HG02610 (cell line): ENCODE results near the gene MOB3A.

Experiments
- ATAC-seq: cut with Tn5 transposase; IDR thresholded peaks from one replicate; pipeline ENCODE4 v1.9.1; 2021; ENCODE audit warnings: mild to moderate bottlenecking, moderate library complexity; ENCODE audit not compliant: unreplicated experiment

The MOB3A gene

DNA sequence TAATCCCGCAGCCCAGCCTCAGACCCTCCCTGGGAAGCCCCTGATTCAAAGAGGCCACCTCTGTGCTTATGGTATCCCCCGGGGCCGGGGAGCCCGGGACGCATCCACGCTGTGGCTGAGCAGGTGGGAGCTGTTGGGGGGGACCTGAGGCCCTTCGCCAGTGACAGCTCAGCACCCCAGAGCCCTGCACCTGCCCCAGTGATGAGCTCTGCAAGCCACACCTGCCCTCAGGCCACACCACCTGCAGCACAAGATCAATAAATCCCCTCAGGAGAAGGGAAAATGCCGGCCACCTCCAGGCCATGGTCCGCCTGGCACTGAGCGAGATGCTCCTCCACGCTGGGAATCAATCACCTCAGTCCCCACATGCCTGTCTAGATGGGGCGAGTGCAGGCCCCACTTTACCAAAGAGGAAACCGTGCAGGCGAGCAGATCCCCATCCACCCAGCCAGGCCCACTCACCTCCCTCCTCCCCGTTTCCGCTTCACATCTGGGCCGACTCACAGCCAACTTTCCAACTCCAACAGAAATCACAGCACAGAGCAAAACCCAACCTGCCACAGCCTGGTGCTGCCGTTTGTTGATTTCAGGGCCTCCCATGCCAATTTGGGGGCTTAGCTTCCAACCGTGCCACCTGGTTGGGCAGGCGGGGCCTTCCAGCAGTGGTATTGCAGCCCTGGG lies 12.8 kb downstream of the MOB3A start:
- no peak for ATAC-seq

DNA sequence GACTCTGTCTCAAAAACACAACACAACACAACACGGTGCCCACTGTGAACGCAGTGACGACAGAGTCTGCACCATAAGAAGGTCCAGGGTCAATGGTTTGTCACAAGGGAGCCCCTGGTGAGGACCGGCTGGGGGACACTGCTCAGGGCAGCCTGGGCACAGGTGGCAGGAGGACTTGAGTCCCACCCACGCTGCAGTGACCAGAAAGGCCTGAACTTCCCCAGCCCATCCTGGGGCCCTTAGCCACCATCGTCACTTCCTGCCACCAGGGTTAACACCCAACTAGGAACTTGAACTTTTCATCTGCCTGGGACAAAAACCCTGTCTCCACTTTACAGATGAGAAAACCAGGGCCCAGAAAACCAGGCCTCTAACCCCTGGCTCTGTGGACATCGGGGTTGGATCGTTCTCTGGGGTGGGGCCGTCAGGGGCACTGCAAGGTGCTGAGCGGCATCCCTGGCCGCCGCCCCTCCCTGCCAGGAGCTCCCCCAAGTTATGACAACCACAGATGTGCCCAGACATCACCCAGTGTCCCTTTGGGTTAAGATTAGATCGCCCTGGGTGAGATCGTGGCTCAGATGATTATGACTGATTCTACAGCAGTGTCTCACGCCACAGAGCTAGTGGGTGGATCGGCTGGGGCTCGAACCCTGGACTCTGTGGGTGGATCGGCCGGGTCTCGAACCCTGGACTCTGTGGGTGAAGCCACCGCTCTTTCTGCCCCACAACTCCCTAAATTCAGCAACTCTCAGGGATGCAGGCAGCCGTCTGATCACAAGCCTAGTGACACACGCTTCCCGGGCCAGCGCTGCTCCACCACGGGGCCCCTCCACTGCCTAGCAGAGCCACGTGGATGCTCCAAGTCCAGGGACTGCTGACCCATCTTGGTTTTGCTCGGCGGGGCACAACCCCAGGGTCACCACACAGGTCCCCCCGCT lies 14.0 kb downstream of the MOB3A start:
- ATAC-seq, result no peak

DNA sequence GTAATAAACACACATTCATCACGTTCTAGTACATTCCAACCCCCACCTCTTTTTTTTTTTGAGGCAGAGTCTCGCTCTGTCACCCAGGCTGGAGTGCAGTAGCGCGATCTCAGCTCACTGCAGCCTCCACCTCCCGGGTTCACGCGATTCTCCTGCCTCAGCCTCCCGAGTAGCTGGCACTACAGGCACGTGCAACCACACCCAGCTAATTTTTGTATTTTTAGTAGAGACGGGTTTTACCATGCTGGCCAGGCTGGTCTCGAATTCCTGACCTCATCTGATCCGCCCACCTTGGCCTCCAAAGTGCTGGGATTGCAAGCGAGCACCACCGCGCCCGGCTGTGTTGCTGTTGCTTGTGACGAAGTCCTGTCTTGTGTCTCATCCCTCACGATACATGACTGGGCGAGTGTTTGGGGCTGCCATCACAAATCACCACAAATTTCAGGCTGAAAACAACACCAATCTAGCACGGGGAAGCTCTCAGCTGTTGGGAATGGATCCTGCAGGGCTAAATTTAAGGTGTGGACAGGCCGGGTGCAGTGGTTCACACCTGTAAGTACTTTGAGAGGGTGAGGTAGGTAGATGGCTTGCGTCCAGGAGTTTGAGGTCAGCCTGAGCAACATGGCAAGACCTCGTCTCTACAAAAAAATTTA lies 15.7 kb downstream of the MOB3A start:
- ATAC-seq, result no peak

DNA sequence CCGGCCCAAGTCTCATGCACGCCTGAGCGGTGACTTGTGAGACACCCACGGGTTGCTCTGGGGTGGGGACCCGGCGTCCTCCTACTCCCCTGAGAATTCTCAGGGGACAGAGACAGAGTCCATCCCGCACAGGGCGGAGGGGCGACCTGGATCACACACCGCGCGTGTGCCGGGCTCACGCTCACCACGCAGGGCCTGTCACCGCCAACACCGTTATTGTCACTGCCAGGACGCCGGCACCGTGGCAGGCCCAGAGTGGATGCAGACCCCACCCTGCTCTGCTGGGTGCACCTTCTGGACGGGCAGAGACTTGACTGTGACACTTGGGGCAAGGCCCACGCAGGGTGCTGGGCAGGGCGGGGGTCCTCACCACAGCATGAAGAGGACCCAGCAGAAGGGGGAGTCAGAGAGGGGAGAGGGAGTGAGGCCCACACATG lies 16.2 kb downstream of the MOB3A start:
- ATAC-seq, result no peak

DNA sequence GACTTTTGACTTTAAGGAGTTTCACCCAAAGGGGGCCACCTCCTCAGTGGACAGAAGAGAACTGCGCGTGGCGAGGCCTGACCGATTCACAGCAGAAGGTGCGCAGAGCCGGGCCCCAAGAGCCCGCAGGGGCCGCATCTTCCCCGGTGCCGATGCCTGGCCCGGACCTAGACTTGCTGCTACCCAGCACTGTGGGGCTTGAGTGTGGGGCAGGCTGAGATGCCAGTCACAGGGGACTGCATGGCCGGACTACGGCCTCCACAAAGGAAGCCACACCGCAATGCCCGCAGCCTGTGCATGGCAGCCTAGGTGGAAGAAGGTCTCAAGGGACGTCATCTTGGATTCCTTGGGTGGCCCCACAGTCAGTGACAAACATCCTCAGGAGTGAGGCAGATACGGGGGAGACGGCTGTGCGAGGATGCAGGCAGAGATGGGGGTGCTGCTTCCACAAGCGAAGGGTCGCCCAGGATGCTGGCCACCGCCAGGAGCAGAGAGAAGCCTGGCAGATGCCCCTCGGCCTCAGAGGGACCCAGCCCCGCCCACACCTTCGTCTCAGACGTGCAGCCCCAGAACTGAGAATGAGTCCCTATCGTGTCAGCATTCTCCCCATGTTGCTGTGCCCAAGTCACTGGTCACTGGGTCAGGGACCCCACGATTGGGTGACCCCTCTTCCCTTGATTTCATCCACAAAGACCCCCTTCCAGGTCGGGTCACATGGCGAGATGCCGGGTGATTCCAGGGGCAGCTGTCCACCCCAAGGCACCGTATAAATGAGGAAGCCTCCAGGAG lies 16.9 kb downstream of the MOB3A start:
- ATAC-seq, result no peak

DNA sequence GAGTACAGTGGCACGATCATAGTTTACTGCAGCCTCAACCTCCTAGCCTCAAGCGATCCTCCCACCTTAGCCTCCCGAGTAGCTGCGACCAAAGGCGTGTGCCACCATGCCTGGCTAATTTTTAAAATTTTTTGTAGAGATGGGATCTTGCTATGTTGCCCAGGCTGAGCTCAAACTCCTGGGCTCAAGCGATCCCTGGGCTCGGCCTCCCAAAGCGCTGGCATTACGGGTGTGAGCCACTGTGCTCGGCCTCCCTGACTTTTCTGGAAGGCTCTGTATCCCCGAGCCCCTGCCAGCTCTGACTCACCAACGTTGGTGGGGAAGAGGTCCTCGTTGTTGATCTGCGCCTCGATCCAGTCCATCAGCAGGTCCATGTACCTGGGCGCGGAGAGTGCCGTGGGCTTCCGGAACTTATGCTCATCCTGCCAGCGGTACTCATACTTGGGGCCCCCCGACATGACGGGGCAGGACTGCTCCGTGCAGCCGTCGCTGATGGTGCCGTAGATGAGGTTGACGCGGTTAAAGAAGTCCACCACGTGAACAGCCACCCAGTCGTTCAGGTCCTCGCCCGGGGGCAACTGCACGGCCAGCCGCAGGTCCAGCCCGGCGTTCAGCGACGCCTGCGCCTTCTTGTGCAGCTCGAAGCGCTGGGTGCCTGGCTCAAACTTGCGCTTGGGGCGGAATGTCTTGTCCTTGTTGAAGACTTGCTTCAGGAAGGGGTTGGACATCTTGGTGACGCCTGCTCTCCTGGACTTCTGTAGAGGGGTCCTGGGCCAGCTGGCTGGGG lies 18.1 kb downstream of the MOB3A start:
- ATAC-seq, result no peak

DNA sequence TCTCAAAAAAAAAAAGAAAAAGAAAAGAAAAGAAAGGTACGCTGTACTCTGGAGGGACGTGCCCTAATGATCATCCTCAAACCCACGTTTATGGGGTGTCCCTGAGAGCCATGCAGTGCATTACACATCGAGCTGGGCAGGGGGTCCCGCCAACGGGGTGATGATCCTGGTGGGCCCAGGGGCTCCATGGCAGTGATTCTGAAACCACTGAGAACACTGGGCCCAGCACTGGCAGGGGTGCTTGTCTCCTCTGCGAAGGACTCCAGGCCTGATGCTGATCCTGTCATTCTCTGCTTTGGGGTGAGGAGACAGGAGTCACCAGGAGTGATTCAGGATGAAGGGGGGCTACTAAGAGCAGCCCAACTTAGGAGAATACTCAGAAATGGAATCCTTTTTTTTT lies 18.7 kb downstream of the MOB3A start:
- no peak for ATAC-seq

DNA sequence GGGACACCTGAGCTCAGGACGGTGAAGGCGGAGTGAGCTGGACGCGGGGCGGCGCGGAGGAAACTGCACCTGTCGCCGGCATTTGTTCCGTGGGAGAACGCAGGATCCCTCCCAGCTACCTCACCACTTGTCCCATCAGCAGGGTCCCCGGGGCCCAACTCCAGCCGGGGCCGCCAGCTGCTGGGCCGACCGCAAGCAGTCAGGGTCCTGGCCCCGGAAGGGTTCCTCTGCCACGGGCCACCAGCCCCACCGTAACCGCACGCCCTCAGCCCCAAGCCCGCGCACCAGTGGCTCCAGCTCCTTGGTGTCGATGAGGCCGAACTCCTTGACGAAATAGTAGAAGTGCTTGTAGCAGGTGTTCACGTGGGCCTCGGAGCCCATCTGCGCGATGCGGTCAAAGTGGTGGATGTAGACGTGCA lies 19.6 kb downstream of the MOB3A start:
- no peak for ATAC-seq

DNA sequence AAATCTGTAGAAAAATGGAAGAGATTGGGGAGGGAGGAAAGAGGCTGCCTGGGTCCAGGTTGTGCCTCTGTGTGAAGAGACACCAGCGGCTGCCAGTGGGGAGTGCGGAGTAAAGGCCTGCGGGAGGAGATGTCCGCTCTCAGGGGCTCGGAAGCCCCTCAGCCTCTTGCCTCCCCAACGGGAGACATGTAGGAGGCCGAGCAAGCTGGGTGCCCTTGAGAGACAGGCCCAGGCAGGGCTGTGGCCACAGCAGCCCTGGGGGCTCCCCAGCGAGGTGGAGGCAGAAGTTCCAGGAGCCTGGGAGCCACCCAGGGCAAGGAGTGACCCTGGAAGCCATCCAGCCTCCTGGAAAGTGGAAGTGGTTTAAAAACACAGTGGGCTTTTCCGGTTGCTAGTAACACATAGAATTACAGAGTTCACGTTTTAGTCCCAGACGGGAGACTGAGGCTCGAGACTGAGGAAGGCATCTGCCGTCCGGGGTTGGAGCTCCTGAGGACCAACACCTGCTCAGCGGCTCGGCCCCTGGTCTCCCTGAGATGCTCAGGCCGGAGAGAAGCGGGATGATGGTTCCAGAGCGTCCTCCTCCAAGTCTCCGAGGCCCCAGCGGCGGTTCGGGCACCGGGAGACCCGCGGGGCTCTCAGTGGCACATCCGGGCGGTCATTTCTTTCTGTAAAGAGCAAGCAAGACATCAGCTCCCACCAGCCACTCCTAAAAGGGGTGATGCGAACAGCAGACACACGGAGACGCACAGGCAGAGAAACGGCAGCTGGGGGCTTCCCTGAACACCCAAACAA lies 23.2 kb downstream of the MOB3A start:
- ATAC-seq, result no peak

DNA sequence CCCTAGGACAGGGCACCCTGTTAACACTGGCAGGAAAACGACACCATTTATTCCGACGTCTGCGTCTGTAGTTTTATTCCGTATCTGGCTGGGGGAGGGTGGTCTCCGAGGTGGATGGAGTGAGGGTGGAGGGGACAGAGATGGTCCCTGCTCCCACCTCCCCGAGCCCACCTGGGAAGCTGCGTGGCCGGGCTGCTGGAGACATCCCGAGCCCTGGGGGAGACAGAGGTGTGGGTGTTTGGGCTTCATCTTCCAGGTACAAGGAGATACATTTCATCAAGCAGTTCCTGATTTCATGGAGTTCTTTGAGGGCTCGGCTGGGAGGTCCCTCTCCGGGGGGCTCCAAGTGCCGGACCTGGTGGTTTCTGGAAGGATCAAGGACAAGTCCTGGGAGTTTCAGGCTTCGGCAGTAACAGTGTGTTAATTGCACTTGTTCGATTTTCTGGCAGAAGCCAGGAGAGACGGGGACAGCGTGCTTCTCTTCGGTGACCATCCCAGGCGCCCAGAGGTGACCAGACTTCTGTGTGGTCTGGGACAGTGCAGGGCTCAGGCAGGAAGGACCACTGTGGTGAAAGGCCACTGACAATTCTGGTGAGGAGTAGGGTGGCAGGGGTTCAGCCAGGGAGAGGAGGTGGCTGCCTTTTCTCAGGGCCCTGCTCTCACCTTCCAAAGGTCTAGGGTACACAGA lies 25.0 kb downstream of the MOB3A start:
- no peak for ATAC-seq

DNA sequence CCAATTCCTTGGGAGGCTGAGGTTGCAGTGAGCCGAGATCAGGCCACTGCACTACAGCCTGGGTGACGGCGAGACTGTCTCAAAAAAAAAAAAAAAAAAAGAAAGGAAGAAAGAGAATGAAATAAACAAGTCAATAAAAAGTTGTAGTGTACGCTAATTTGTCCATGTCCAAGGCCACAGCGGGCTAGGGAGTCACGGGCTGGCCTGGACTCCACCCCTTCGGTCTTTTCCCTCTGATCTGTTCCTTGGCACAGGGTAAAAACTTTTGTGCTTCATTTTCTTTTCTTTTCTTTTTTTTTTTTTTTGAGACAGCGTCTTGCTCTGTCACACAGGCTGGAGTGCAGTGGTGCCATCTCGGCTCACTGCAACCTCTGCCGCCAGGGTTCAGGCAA lies 25.7 kb downstream of the MOB3A start:
- no peak for ATAC-seq

DNA sequence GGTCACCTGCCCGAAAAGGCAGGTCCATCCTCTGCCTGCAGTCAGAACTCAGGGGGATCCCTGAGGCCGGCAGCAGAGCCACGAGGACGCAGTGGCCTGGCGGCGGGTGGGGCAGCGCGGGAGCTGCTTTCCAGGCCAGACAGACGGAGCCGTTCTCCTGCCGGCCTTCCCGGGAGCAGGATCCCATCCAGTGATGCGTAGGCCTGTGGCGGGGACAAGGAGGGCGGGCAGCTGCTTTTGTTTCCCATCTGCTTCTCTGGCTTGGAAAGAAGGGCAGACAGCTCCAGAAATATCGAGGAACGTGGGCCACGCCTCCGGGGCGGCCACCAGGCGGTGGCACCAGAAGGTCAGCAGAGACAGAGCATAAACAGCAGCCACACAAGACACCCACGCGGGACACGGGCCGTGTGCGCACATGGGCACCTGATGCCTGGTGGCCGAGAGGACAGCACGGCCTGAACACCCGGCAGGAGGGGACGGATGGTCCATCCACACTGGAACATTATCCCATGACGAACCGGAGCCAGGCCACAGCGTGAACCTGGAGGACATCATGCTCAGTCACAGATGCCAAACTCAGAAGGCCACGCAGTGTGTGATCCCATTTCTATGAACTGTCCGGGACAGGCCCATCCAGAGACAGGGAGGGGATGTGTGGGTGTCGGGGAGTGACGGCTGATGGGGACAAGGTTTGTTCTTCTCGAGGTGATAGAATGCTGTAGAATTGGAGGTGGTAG lies 31.2 kb downstream of the MOB3A start:
- ATAC-seq, result no peak

DNA sequence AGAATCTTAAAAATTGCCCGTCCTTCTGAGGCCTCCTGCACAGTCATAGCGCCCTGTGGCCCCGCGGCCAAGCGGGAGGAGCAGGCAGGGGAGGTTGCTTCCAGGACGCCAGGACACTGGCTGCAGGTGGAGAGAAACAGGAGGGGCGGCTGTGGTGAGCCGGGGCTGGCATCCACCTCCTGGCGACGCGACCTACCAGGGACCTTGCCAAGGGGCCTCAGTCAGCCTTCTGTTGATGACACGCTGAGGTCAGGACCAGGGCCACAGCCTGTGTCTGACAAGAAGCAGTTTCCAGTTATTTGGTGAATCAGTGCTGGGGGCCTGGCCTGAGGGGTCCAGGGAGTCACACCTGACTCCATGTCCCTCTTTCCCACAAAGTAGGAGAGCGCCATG lies 31.7 kb downstream of the MOB3A start:
- no peak for ATAC-seq

DNA sequence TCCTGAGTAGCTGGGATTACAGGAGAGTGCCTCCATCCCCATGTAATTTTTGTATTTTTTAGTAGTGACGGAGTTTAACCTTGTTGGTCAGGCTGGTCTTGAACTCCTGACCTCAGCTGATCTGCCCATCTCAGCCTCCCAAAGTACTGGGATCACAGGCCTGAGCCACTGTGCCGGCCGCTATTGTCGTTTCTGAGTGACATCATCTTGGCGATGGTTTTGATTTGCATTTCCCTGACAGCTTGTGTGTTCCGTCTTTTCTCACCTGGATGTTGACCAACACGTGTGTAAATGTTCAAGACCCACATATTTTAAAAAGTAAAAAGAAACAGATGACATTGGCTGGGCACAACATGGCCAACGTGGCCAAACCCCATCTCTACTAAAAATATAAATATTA lies 32.3 kb downstream of the MOB3A start:
- no peak for ATAC-seq

DNA sequence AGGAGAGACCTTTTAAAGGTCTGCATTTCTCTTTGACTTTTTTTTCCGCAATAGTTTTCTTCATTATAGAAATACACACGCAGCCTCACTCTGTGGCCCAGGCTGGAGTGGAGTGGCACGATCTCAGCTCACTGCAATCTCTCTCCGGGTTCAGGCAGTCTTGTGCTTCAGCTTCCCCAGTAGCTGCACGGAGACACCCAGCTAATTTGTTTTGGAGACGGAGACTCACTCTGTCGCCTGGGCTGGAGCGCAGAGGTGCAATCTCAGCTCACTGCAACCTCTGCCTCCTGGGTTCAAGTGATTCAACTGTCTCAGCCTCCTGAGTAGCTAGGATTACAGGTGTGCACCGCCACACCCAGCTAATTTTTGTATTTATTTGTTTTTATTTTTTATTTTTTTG lies 33.4 kb downstream of the MOB3A start:
- ATAC-seq, result no peak

DNA sequence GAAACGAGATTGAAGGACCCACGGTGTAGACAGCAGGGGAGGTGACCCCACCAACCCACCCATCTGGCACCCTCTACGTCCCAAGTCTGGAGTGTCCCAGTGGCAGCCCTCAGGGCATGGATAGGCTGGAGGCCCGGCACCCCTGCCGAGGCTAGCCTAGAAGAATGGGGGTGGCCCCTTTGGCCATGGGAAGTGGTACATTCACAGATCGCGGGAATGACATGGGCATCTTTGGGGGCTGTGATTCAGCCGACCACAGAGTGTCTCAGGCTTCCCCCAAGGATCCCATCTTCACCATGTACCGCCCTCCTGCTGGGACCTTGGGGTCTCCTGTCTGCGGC lies 33.8 kb downstream of the MOB3A start:
- ATAC-seq, result no peak

DNA sequence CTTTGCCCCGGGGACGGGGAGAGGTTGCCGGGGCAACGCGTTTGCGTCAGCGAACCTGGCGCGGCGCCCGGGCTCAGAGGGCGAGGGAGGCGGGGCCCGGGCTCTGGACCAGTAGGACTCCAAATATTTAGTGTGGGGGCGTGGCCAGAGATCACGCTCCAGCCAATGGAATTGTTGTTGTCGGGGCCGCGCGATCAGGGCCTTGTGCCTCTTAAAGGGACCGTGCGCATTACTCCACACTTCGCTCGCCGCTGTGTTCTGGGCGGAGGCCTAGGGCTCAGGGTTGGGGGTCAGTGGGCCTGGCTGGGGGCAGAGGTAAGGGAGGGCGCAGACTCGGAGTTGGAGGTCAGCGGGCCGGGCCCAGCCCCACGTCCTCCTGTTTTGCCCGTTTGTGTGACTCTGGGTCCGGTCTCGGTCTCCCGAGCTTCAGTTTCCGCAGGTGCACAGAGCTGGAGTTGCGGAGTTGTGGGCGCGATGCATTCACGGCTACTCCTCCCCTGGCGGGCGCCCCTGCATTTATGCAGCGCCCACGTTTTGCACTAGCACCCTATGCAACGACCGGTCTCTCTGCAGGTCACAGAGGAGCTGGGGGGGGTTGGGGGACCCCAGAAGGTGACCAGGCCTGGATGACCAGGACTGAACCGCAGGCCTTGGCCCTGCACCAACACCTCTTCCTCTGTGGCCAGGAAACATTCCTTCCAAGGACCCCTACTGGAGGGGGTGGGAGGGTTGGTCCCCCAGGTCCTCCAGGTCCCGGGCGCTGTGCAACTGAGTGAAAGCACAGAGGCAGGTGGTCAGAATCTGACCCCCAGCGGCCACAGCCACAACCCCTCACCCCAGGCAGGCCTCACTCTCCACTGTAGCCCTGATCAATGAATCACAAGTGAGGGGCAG lies 34.4 kb downstream of the MOB3A start:
- ATAC-seq, result peak; percentile 70
